Measurements from ENCODE around the gene XYLT1.

XYLT1 gene

GRCh38 chr16:17245776-17246175 is 225.0 kb downstream of the XYLT1 start:
- FAIRE-seq, result no peak

DNA sequence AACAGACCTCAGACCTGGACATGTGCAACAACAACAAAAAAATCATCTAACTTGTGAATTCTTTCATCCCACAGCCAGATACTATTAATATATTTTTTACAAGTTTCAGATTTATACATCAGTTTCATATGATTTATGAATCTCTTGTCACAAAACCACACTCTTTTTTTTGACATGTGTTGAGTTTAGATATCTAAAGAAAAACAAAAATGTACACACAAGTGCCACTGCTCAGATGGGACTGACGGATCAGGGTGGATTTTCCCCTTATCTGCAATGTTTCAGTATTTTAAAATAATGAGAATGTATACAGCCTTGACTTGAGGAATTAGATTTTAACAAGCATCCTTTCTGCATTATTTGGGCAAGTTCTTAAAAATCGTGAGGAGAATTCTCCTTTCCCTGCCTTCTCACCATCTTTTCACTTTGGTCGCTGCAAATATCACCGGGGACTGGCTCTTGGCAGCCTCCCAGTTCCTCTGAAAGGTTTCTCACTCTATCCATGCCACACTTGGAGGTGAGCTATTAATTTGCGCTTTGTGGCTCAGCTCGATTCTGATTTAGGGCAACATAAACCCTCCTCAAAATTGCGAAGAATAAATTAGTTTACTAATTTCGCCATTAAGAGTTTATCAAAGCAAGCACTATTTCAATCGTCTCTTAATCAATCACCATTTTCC is 225.7 kb downstream of the XYLT1 start:
- FAIRE-seq, result no peak

- FAIRE-seq, result no peak
These were observed 229.4 kb downstream of the XYLT1 start for GRCh38 chr16:17241264-17241835.

- no peak for FAIRE-seq
These were observed 232.3 kb downstream of the XYLT1 start for GRCh38 chr16:17238285-17239028.

- FAIRE-seq, result no peak
These were observed 233.3 kb downstream of the XYLT1 start for GRCh38 chr16:17237350-17237944.

DNA sequence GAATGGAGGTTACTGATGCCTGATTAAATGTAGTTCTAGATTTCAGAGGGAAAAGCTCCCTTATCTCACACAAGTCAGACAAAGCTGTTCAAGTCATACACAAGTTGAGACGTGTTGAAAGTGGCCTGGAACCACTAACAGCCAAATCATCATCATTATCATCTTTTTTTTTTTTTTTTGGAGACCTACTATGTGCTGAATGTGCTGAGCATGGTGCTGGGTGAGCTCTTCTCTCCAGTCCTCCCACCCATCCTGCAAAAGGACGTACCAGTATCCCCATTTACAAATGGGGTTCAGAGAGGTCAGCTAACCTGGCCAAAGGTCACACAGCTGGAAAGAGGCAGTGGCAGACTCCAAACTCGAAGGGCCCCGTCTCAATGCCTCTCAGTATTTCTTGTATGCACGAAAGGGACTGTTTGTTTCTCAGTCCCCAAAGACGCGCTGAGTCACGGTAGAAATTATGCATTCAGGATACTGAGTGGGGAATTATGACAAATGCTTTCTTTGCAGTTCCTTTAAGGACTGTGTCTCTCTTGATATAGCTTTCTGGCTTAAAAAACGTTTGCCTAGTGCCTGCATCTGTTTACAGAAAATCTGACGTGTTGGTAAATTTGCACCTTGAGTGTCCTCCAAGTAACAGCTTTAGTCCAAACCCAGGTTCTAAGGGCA is 235.5 kb downstream of the XYLT1 start:
- no peak for FAIRE-seq

DNA sequence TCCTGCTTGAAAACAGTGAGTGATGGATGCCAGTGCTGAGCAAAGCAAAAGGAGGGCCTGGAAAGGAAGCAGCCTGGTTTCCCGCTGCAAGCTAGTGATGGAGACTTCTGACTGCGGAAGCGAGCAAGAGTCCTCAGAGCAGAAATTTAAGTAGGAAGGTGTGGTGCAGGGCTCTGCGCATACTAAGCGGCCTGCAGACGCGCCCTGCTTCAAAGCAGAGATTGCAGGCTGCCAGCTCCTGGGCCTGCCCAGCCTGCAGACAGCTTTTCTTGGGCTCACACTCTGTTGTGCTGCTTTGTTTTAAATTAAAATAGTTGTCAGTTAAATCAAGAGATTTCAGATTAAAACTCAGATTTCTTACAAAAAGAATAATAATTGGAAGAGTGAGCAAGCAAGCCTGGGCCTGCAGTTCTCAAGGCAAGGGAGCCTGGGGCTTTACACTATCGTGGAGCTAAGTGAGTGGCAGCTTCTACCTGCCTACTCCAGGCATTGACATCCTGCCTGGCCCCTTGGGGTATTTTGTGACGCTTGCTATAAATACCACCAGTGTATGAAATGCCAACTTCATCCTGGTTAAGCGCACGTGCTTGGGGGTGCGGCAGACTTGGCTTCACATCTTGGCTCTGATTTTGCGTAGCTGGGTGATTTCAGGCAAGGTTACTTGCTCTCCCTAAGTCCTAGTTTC is 237.3 kb downstream of the XYLT1 start:
- no peak for FAIRE-seq

GRCh38 chr16:17232487-17232886 is 238.3 kb downstream of the XYLT1 start:
- no peak for FAIRE-seq

- FAIRE-seq, result no peak
These were observed 238.8 kb downstream of the XYLT1 start for GRCh38 chr16:17231972-17232371.

- FAIRE-seq, result no peak
These were observed 239.7 kb downstream of the XYLT1 start for GRCh38 chr16:17230932-17231581.

- FAIRE-seq, result no peak
These were observed 241.0 kb downstream of the XYLT1 start for GRCh38 chr16:17229766-17230165.

- FAIRE-seq, result no peak
These were observed 241.6 kb downstream of the XYLT1 start for GRCh38 chr16:17229131-17229530.

DNA sequence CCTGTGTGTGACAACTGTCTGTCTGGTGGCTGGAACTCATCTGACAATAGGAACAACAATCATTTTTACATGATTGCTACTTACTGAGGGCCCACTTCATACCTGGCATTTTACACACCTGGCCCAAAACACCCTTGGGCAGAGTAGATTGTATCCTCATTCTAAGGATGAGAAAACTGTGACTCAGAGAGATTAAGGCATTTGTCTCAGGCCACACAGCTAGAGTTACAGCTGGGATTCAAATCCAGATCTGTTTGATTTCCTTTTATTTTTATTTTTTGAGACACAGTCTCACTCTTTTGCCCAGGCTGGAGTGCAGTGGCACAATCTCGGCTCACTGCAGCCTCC is 242.1 kb downstream of the XYLT1 start:
- no peak for FAIRE-seq

- FAIRE-seq, result no peak
These were observed 242.6 kb downstream of the XYLT1 start for GRCh38 chr16:17228048-17228707.

GRCh38 chr16:17227278-17227677 is 243.5 kb downstream of the XYLT1 start:
- FAIRE-seq, result no peak

- no peak for FAIRE-seq
These were observed 245.2 kb downstream of the XYLT1 start for GRCh38 chr16:17225541-17225940.

DNA sequence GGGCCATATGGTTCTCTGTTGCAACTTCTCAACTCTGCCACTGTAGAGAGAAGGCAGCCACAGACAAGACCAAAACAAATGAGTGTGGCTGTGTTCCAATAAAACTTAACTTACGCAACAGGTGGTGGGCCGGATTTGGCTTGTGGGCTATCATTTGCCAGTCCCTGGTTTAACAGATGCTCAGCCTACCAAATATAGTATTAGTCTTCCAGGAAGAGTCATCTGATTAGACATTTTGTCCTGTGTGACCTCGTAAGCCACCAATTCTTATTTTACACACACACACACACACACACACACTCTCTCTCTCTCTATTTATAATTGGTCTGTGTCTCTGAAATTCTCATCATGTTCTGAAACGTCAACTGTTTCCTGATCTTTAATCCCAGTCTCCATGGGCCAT is 245.9 kb downstream of the XYLT1 start:
- FAIRE-seq, result no peak

- no peak for FAIRE-seq
These were observed 246.4 kb downstream of the XYLT1 start for GRCh38 chr16:17224350-17224749.

GRCh38 chr16:17223576-17223975 is 247.2 kb downstream of the XYLT1 start:
- FAIRE-seq, result no peak

- no peak for FAIRE-seq
These were observed 247.8 kb downstream of the XYLT1 start for GRCh38 chr16:17222871-17223401.

- FAIRE-seq, result no peak
These were observed 250.8 kb downstream of the XYLT1 start for GRCh38 chr16:17219991-17220390.

All from islet of Langerhans (tissue), 1 donor.